OCI-LY3 (cell line): ENCODE measurements around the gene WHRN.

Source experiments
- H2AFZ ChIP-seq: fragments of 200-600, 300-600 bp; shearing (Covaris generic); 2 replicates; pipeline ENCODE4 v1.6.0; 2014; ENCODE audit warnings: antibody characterized with exemption, low read depth, low read length
- H3K27ac ChIP-seq: fragments of 200-600, 300-600 bp; sonication (generic); 2 replicates; pipeline ENCODE4 v1.5.1; 2014; ENCODE audit warnings: mild to moderate bottlenecking, low read length, moderate library complexity, mixed read lengths
- H3K27me3 ChIP-seq: fragments of 200-600, 300-600 bp; sonication (generic); 2 replicates; pipeline ENCODE4 v1.6.1; 2014; ENCODE audit warnings: low read depth, low read length, mixed read lengths
- H3K36me3 ChIP-seq: fragments of 200-600, 300-600 bp; sonication (generic); replicated peaks from 2 replicates; pipeline ENCODE3; 2014; ENCODE audit warnings: low read depth, low read length, mixed read lengths
- H3K4me1 ChIP-seq: fragments of 300-600, 200-600 bp; sonication (generic); 2 replicates; pipeline ENCODE4 v1.6.1; 2014; ENCODE audit warnings: low read length, mixed read lengths
- H3K4me2 ChIP-seq: fragments of 200-600, 300-600 bp; sonication (generic); 2 replicates; pipeline ENCODE4 v1.6.1; 2014; ENCODE audit warnings: low read length, mixed read lengths
- H3K4me3 ChIP-seq: fragments of 300-600, 200-600 bp; sonication (generic); 2 replicates; pipeline ENCODE4 v1.5.1; 2014; ENCODE audit warnings: antibody characterized with exemption, mild to moderate bottlenecking, low read length, moderate library complexity
- H3K79me2 ChIP-seq: fragments of 300-600, 200-600 bp; shearing (Covaris generic); 2 replicates; pipeline ENCODE4 v1.6.1; 2014; ENCODE audit warnings: mild to moderate bottlenecking, low read length, mixed read lengths
- H3K9ac ChIP-seq: fragments of 300-600, 200-600 bp; shearing (Covaris generic); 2 replicates; pipeline ENCODE4 v1.6.0; 2014; ENCODE audit warnings: mild to moderate bottlenecking, low read length, moderate library complexity
- H3K9me3 ChIP-seq: fragments of 200-600, 300-600 bp; shearing (Covaris generic); 2 replicates; pipeline ENCODE4 v1.6.1; 2014; ENCODE audit warnings: low read length, mixed read lengths; ENCODE audit not compliant: insufficient read depth
- H4K20me1 ChIP-seq: fragments of 200-600, 300-600 bp; sonication (generic); 2 replicates; pipeline ENCODE4 v1.6.1; 2016; ENCODE audit warnings: low read length, mixed read lengths; ENCODE audit not compliant: insufficient read depth
- EZH2phosphoT487 ChIP-seq: fragments of 200-600 bp; shearing (Covaris generic); IDR thresholded peaks from 2 replicates; pipeline ENCODE4 v1.6.1; 2018; ENCODE audit warnings: antibody characterized with exemption, mixed run types, low read depth
- TF ChIP-seq, protein P1 (sequence below): fragments of 200-600, 300-600 bp; sonication (generic); IDR thresholded peaks from 2 replicates; pipeline ENCODE4 v1.5.1; 2014; ENCODE audit warnings: antibody characterized with exemption, low read length, low read depth

The WHRN gene

DNA sequence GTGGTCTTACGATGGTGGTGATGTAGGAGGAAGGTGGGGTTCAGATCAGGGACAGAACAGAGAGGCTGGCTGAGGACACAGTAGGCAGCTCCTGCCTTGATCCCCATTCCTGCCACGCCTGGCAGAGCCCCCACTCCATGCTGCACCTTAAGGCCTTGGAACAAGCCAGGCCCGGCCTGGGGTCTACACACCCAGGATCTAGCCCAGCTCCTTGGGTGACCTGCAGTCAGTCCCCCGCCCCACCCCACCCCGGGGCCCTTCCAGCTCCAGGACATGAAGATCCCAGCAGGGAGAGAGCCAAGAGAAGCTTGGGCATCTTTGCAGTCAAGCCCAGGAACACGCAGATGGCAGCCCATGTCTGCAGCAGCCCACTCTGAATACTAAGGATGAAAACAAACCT is 34.7 kb downstream of the WHRN start:
- H3K4me2 ChIP-seq, result no peak overlapping the region
- no peaks in the 10 kb centered on the region for H3K79me2 ChIP-seq
- no peak overlapping the region for H3K4me3 ChIP-seq
- H3K27me3 ChIP-seq, result no peaks in the 10 kb centered on the region
- H3K4me1 ChIP-seq, result no peaks in the 10 kb centered on the region
- TF ChIP-seq EZH2phosphoT487, result no peak
- TF ChIP-seq, protein P1, sequence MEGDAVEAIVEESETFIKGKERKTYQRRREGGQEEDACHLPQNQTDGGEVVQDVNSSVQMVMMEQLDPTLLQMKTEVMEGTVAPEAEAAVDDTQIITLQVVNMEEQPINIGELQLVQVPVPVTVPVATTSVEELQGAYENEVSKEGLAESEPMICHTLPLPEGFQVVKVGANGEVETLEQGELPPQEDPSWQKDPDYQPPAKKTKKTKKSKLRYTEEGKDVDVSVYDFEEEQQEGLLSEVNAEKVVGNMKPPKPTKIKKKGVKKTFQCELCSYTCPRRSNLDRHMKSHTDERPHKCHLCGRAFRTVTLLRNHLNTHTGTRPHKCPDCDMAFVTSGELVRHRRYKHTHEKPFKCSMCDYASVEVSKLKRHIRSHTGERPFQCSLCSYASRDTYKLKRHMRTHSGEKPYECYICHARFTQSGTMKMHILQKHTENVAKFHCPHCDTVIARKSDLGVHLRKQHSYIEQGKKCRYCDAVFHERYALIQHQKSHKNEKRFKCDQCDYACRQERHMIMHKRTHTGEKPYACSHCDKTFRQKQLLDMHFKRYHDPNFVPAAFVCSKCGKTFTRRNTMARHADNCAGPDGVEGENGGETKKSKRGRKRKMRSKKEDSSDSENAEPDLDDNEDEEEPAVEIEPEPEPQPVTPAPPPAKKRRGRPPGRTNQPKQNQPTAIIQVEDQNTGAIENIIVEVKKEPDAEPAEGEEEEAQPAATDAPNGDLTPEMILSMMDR, result no peak
- H3K9ac ChIP-seq, result no peak overlapping the region
- peaks cover 19% of the 10 kb centered on the region for H3K36me3 ChIP-seq
- H4K20me1 ChIP-seq, result no peaks in the 10 kb centered on the region
- no peak overlapping the region for H2AFZ ChIP-seq
- H3K27ac ChIP-seq, result no peak overlapping the region
- no peaks in the 10 kb centered on the region for H3K9me3 ChIP-seq

GRCh38 chr9:114470121-114470520 is 35.2 kb downstream of the WHRN start:
- H3K4me1 ChIP-seq, result no peaks in the 10 kb centered on the region
- no peak overlapping the region for H3K4me3 ChIP-seq
- no peak for TF ChIP-seq EZH2phosphoT487
- TF ChIP-seq, protein P1, result no peak
- no peaks in the 10 kb centered on the region for H3K79me2 ChIP-seq
- H3K9me3 ChIP-seq, result no peaks in the 10 kb centered on the region
- H3K4me2 ChIP-seq, result no peak overlapping the region
- no peaks in the 10 kb centered on the region for H3K27me3 ChIP-seq
- H4K20me1 ChIP-seq, result no peaks in the 10 kb centered on the region
- peaks cover 22% of the 10 kb centered on the region for H3K36me3 ChIP-seq
- no peak overlapping the region for H3K9ac ChIP-seq
- H2AFZ ChIP-seq, result no peak overlapping the region
- no peak overlapping the region for H3K27ac ChIP-seq

DNA sequence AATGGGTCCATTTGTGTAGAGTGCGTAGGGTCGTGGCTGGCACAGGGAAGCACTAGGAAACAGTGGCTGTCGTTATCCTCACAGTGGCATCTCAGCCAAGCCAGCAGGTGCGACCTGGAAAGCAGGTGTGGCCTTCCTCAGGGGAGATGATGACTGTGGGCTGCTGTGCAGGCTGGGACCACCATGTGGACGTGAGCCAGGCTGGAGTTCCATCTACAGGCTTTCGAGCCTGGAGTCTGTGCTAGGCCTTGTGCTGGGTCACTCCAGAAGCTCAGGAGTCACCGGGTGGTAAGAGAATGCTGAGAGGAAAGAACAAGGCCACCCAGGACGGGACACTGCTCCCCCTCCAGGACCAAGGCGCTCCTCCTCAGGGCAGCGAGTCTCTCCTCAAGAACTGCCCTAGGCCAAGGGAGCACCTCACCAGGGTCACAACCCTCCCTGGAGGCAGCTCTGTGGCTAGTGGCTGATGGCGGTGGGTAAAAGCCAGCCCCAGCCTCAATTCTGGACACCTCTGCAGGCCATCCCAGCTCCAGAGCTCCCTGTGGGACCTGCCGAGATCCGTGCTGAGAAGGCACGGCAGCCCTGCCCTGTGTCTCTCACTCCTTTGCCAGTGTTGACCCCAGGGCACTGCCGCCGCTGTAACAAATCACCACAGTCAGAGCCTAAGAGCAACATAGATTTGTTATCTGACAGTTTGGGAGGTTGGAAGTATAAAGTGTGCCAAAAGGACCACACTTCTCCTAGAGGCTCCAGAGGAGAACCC is 36.0 kb downstream of the WHRN start:
- H3K36me3 ChIP-seq, result peaks cover 24% of the 10 kb centered on the region
- H3K4me2 ChIP-seq, result no peak overlapping the region
- no peaks in the 10 kb centered on the region for H3K27me3 ChIP-seq
- no peak overlapping the region for H3K27ac ChIP-seq
- H3K9ac ChIP-seq, result no peak overlapping the region
- H3K79me2 ChIP-seq, result no peaks in the 10 kb centered on the region
- H4K20me1 ChIP-seq, result no peaks in the 10 kb centered on the region
- no peaks in the 10 kb centered on the region for H3K4me1 ChIP-seq
- H2AFZ ChIP-seq, result no peak overlapping the region
- H3K4me3 ChIP-seq, result no peak overlapping the region
- H3K9me3 ChIP-seq, result no peaks in the 10 kb centered on the region
- TF ChIP-seq, protein P1, result no peak
- no peak for TF ChIP-seq EZH2phosphoT487

DNA sequence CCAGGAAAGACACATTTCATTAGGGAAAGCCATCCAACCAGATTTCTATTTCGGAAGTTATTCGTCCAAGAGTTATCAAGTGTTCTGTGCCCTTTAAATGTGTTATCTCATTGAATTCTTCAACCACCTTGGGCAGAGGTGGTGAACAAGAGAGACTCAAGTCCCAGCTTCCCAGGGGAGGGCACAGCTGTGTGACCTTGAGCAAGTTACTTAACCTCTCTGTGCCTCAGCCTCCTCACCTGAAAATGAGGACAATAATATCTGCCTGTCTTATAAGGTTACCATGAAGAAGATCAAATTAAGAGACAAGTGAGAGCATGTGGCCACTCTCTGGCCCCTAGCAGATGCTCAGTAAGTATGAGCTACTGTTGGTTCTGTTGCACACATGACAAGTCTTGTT is 37.4 kb downstream of the WHRN start:
- Histone ChIP-seq H3K4me1 (no peaks in the 10 kb centered on the region), H2AFZ (no peak overlapping the region), H3K27ac (no peak overlapping the region), H4K20me1 (no peaks in the 10 kb centered on the region), H3K9ac (no peak overlapping the region), H3K36me3 (peaks cover 24% of the 10 kb centered on the region), H3K79me2 (no peaks in the 10 kb centered on the region), H3K27me3 (no peaks in the 10 kb centered on the region), H3K4me3 (no peak overlapping the region), H3K9me3 (no peaks in the 10 kb centered on the region), H3K4me2 (no peak overlapping the region)
- TF ChIP-seq, protein P1, result no peak
- no peak for TF ChIP-seq EZH2phosphoT487
